Measurements from ENCODE around the gene EPHB2. TPM values are rescaled to one million over a fixed set of nuclear protein-coding genes. Genes with fewer than 3 reads are reported as not detected.
A peak's percentile ranks its signal among the peaks of the same experiment; 100 is the strongest.
"Not testable (repeated sequence)": the region's sequence is repeated elsewhere in the genome, so short reads cannot be mapped to it uniquely, and the experiment has no call there.

EPHB2 gene
- total RNA-seq, result 4.2 and 9.5 TPM in 2 replicates
- polyA plus RNA-seq (2012), result 7.4 TPM

DNA sequence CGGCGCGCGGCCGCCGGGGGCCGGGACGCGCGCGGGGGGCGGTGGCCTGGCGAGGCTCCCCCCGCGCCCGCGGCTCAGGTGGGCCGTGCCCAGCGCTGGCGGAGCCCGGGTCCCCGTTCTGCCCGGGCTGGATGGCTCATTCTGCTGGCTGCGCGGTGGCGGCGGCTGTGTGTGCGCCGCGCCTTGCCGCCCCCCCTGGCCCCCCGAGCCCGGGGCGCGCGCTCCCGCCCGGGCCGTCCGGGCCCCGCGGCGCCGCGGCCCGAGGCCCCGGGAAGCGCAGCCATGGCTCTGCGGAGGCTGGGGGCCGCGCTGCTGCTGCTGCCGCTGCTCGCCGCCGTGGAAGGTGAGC is at the start of gene EPHB2:
Gene EPHB2, plus strand, starts transcription at position 139 of the 349 bp plus-strand sequence. Its CDS starts 144 bp downstream, at position 283.
- DNase-seq (ENCODE audit: low read depth), result peak; percentile 39

DNA sequence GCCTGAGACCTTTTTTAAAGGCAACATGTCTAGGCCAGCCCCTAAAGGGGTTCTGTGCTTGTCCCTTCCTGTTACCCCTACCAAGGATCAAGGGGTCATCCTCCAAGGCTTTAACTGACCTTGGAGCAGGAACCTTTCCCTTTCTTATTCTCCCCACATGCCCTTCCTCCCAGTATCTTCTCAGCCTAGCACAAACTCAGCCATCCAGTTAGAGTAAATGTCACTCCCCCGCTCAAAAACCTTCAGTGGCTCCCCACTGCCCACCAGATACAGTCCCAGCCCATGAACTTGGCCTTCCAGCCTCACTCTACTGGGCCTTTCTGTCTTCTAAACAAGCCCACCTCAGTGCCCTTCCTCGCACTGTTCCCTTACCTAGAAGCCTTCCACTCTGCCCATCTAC is 48.8 kb upstream of the EPHB2 start:
- DNase-seq (ENCODE audit: low read depth), result no peak

DNA sequence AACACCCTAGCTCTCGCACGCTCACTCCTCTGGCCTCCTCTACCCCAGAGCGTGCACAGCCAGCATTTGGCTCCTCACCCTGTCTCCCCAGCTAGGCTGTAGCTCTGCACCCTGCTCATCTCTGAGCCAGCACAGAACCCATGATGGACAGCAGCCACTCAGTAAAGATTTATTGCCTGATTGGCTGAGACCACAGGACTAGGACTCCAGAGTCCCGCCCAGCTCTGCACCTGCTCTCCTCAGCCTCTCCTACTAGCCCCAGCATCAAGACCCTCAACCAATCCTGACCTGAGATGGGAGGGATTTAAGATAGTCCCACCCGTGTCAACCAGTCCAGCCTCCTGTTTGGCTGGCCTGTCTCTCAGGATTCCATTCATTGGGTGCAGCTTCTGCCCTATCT is 48.3 kb upstream of the EPHB2 start:
- DNase-seq (ENCODE audit: low read depth), result peak; percentile 21

DNA sequence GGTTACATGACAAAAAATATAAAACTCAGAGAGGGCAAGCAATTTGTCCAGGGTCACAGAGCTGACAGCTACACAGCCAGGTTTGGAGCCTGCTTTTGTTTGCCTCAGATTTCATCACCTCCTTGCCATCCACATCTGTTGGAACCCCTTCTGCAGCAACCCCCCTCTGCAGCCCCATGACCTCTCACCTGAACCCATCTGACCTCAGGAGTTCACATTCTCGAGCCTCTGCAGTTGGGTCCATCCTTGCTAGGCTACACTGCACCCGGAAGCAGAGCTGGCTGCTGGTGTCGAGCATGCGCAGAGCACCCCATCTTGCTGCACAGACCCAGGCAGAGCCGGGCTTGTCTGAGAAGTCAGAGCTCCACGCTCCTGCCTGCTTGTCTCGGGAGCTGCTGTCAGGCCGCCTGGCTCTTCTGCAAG is 47.6 kb upstream of the EPHB2 start:
- no peak for DNase-seq (ENCODE audit: low read depth)

DNA sequence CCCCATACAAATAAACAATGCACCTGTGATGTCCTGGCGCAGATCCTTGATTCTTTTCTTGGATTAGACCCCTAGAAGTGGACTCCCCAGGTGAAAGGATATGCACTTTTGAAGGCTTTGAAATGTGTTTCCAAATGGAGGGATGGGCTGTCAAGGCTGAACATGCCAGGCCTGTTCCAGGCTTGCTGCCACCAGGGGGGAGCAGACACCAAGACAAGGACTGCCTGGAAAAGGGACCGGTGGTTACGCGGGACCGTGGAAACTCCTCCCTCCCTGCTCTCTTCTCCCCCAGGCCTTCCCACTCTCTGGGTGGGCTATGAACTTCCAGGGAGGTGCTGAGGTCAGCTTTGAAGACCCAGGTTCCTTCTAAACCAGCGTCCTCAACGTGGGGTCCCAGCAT is 44.9 kb upstream of the EPHB2 start:
- DNase-seq (ENCODE audit: low read depth), result peak; percentile 4

DNA sequence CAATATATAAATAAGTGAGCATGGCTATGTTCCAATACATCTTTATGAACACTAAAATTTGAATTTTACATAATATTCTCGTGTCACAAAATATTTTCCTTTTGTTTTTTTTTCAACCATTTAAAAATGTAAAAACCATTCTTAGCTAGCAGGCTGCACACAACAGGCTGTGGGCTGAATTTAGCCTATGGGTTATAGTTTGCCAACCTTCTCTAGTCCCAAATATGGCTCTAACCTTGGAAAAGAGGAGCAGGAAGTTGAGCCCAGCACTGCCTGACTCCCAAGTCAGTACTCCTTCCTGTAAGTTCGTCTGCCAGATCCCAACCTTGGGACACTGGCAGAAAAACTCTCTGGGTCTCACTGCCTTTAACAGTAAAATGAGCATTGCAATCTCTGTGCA is 44.2 kb upstream of the EPHB2 start:
- no peak for DNase-seq (ENCODE audit: low read depth)

DNA sequence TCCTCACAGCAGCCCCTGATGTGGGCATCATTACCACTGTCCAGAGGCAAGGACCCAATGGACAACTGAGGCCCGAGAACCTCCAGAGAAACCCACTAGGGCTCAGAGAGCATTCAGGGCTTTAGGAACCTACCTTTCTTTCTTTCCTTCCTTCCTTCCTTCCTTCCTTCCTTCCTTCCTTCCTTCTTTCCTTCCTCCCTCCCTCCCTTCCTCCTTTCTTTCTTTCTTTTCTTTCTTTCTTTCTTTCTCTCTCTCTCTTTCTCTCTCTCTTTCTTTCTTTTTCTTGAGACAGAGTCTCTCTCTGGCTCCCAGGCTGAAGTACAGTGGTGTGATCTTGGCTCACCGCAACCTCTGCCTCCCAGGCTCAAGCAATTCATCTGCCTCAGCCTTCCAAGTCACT is 41.8 kb upstream of the EPHB2 start:
- not testable (repeated sequence) for DNase-seq (ENCODE audit: low read depth)

DNA sequence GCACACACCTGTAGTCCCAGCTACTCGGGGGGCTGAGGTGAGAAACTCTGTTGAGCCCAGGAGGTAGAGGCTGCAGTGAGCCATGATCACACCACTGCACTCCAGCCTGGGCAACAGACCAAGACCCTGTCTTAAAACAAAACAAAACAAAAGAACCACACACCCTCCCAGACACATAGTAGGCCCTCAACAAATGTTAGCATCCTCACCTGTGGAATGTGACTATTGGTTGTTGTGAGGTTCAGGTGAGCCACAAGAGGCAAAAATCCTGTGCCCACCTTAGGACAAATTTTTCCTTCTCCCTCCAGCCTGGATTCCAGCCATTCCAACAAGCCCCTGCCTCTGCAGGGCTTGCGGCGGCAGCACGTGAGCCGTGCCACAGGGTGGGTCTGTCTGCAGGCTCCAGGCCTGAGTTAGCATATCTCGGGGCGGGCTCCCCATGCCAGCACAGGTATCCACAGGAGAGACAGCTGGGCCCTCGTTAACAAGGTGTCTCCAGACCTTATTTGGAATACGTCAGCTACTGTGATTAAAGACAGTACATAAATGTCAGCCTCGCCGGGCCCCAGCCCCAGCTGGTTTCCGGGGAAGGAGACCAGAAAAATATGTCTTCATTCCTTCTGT is 40.2 kb upstream of the EPHB2 start:
- no peak for DNase-seq (ENCODE audit: low read depth)

DNA sequence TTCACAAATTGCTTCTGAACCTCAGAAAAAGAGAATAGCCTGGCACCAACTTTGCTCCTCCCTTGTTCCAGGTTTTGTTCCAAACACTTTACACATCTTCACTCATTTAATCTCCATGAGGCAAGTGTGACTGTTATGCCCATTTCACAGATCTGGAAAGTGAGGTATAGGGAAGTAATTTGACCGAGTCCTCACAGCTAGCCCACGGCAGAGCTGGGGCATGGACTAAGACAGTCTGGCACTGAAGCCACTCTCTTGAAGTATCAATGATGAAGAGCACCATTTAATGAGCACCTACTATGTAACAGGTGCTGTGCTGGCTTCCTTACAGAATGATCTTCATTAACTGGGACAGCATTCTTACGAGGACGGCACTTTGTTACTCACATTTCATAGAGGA is 38.6 kb upstream of the EPHB2 start:
- DNase-seq (ENCODE audit: low read depth), result no peak

DNA sequence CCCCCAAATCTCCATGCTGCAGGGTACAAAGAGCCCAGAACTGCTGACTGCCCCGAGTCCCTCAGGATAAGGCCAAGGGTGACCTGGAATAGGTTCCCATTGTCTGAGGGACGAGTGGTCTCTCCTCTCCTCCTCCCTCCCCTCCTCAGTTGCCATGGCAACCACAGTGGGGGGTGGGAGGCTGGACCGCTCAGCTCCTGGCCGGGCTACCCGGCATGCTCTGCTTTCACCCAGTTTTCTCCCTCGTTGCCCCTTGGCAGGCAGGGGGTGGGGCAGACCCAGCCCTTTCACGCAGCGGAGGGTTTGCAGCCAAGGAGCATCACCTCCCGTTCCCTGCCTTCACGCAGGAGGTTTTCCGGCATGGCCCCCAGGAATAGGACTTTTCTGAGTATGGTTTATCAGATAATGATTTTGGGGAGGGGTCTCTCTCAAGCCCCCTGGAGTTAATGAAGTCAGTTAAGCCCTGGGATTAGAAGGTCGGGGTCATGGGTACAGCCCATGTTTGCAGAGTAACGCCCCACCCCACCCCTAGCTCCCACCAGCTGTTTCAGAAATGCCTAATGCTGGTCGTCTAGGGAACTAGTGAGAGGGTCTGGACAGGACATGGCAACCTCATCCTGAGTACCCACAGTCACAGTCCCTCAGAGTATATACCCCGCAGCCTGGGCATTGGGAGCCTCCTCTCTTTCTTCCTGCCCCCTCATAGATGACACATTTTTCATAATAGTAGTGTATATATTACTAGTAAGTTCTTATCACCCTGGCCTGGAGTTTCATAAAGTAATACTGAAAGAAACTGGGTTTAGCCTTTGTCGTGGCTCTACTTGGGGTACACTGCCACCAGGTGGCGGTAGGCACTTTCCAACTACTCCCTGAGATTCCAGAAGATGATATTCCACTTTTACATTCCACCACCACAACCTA is 36.9 kb upstream of the EPHB2 start:
- peak; percentile 68 for DNase-seq (ENCODE audit: low read depth)

DNA sequence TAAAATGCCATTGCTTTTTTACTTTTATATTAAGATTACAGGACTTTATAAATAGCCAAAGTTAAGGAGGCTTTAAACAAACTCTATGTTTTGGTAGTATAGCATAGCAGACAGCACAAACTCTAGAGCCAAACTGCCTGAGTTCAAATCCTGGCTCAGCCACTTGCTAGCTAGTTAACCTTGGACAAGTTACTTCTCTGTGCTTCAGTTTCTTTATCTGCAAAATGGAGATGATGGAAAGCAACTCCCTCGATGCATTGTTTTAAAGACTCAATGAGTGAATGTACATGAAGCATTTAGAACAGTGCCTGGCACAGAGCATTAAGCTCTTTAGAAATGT is 36.3 kb upstream of the EPHB2 start:
- DNase-seq (ENCODE audit: low read depth), result no peak

DNA sequence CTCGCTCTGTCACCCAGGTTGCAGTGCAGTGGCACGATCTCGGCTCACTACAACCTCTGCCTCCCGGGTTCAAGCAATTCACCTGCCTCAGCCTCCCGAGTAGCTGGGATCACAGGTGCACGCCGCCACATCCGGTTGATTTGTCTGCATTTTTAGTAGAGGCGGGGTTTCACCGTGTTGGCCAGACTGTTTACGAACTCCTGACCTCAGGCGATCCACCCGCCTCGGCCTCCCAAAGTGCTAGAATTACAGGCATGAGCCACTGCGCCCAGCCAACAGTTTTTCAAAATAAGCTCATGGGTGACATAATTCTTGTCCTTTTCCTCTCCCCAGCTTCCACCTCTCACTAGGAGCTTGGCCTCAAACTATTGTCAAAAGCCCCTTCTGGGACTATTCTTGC is 34.5 kb upstream of the EPHB2 start:
- not testable (repeated sequence) for DNase-seq (ENCODE audit: low read depth)

DNA sequence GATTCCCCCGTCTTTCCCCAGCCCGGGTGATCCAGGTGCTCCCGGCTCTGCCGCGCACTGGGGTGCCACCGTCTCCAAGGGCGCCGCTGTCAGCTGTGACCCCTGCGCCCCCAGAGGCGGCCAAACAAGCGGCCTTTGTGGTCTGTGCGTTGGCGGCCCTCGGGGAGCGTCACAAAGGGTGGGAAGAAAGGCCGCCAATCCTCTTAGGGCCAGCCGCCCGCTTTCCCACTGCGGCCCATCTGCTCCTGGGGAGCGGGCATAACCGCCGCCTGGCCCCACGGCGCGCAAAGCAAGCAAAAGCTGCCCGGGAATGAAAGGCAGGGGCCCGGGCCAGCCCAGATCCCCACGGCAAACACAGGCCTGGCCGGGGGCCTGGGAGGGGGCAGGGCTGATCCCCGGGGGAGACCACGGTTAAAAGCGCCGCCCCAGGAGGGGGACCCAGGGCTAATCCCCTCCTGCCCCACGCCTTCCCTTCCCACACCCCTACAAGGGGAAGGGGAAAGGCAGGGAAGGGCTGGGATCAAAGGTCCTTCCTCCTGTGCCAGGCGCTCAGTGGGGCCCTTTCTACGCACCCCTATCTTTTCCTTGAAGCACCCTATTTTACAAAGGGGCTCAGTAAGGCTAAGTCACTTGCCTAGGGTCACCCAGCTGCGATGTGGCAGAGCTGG is 33.6 kb upstream of the EPHB2 start:
- no peak for DNase-seq (ENCODE audit: low read depth)

DNA sequence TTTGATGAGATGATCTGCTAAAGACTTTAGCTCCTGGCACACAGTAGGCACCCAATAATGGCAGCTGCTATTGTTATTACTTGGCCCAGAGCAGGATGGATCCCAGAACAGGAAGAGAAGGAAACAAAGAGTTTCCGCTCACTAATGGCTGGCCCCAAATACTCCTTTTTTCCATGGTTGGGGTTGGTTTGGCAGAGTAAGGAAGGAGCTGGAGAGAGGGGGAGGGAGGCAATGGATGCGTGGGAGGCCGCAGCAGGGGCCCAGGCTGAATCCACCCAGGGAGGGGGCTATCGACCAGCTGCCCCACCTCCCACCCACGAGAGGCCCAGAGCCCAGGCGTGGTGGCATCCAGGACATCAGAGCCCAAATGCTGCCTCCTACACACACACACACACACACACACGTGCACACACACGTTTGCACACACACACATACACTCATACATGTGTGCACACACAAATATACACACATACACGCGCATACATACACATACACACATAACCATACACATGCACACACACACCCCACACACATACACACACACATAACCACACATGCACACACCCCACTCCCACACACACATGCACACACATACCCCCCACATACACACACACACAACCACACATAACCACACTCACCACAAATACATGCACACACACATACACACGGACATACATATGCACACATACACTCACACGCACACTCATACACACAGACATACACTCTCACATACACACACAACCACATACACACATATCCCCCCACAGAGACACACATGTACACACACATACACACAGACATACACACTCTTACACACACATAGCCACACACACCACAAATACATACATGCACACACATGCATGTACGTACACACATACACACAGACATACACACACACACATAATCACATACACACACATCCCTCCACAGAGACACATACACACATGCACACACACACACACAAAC is 32.4 kb upstream of the EPHB2 start:
- DNase-seq (ENCODE audit: low read depth), result no peak

DNA sequence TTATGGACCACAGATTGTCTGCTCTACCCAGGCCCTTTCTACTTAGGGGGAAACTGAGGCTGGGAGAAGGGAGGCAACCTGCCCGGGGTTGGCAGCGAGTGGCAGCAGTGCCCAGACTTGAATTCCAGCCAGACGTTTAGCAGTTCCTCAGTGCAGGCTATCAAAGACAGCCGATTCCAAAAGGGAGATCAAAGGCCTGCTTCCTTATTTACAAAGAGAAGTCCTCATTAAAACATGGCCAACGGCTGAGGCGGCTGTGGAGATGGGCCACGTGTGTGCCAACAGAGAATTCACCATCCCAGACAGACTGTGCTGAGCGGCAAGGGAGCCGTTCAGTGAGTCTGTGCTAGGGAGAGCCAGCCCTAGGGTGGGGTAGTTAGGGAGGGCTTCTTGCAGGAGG is 29.9 kb upstream of the EPHB2 start:
- DNase-seq (ENCODE audit: low read depth), result no peak

DNA sequence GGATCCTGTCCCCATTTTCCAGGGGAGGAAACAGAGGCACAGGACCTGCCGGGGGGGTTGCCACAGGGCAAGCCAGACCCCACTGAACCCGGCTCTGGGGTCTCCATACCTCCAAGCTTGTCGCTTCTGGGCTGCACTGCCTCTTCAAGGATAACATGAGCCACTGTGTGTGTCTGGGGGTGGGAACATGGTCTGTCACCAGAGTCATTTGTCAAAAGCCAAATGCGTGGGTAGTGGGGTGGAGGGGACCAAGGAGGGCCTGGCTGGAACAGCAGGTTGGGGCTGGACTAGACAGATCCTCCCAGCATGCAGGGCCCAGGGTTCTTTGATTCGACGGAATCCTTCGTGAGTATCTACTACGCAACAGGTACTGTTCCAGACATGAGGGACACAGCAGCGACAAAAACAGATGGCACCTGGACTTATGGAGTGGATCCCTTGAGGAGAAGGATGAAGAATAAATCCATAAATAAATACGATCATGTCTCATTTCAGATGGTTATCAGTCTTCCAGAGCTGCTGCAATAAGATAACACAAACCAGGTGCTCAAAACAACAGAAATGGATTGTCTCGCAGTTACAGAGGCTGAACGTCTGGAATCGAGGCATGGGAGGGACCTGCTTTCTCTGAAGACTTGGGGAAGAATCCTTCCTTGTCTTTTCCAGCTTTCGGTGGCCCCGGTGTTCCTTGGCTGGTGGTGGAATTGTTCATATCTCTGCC is 28.9 kb upstream of the EPHB2 start:
- DNase-seq (ENCODE audit: low read depth), result no peak

DNA sequence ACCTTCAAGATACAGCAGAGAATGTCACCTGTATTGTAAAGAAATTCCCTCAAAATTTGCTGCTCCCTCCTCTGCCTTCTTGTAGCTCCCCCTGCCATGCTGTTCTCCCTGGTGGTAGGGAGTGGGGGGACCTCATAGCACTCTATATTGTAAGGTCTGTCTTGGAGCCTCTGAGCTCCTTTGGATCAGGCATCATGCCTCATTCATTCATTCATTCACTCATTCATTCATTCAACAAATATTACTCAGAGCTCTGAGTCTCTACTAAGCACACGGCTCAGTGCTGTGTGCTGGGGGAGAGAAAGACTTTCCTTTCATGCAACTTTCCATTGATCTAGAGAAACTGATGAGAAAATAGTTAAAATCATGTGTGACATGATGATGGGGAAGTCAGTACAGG is 27.1 kb upstream of the EPHB2 start:
- no peak for DNase-seq (ENCODE audit: low read depth)

DNA sequence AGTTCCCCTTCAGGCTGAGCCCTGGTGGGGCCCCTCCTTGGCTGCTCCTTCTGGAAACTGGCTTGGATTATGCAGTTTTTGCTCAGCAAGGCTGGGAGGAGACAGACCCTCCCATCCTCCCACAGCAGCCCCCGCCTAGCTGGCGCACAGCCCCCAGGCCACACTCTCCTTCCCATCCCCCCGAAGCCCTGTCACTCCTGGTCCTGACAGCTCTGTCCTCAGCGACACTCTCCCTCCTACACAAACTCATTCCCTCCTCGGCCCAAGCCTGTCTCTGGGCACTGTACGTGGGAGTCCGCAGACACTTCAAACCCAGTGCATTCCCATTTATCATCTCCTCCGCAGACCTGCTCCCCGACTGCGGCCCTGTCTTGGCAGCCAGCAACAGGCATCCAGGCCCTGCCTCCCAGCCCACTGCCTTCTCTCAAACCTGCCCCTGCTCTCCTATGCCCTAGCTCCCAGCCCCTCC is 25.0 kb upstream of the EPHB2 start:
- DNase-seq (ENCODE audit: low read depth), result no peak

DNA sequence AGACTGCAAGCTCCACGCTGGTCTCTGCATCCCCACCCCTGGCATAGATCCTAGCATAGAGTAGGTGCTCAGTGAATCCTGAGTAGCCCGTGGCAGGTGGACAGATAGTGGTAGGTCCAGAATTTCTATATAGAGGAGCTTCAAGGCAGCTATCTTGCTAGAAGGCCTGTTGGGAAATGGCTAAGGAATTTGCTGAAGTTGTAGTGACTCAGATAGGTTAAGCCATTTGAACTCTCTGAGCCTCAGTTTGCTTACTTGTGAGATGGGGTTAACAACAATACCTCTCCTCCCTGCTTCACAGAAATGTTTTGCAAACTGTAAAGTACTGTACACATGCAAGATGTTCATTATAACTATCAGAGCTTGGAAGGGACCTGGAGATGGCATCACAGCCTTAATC is 23.4 kb upstream of the EPHB2 start:
- no peak for DNase-seq (ENCODE audit: low read depth)

DNA sequence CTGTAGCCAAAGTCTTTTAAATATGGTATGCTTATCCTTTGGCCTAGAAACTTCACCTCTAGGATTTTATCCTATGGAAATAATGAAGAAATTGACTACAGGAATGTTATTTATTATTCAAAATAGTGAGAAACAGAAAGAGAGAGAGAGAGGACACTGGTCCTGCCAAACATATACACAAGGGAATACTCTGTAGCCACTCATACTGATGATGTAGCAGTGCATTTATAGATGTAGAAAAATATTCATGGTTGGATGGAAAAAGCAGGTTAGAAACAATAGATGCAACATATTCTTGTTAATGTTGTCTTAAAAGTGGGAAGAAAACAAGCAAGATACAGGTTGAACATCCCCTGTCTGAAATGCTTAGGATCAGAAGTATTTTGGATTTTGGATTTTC is 22.2 kb upstream of the EPHB2 start:
- DNase-seq (ENCODE audit: low read depth), result no peak
